ENCODE data around the gene KIAA0232. TPM values are rescaled to one million over a fixed set of nuclear protein-coding genes. Genes with fewer than 3 reads are reported as not detected.

KIAA0232 gene
- total and polyA plus RNA-seq, 4 donors, result 8.9 to 34.4 (median 18.5) TPM

DNA sequence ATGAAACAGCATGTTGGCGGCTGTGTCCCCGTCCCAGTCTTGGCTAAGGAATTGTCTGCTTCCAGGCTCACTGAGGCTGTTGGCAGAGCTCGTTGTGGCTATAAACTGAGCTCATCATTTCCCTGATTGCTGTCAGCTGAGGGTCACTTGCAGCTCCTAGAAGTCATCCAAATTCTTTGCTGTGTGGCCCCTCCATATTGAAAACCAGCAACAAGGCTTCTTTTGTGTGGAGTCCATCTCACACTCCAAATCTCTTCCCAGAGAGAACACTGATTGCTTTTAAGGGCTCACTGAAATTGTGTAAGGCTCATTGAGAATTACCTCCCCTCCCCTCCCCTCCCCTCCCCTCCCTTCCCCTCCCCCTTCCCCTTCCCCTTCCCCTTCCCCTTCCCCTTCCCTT is 150.4 kb downstream of the KIAA0232 start (continued):
- TF ChIP-seq, protein P1, sequence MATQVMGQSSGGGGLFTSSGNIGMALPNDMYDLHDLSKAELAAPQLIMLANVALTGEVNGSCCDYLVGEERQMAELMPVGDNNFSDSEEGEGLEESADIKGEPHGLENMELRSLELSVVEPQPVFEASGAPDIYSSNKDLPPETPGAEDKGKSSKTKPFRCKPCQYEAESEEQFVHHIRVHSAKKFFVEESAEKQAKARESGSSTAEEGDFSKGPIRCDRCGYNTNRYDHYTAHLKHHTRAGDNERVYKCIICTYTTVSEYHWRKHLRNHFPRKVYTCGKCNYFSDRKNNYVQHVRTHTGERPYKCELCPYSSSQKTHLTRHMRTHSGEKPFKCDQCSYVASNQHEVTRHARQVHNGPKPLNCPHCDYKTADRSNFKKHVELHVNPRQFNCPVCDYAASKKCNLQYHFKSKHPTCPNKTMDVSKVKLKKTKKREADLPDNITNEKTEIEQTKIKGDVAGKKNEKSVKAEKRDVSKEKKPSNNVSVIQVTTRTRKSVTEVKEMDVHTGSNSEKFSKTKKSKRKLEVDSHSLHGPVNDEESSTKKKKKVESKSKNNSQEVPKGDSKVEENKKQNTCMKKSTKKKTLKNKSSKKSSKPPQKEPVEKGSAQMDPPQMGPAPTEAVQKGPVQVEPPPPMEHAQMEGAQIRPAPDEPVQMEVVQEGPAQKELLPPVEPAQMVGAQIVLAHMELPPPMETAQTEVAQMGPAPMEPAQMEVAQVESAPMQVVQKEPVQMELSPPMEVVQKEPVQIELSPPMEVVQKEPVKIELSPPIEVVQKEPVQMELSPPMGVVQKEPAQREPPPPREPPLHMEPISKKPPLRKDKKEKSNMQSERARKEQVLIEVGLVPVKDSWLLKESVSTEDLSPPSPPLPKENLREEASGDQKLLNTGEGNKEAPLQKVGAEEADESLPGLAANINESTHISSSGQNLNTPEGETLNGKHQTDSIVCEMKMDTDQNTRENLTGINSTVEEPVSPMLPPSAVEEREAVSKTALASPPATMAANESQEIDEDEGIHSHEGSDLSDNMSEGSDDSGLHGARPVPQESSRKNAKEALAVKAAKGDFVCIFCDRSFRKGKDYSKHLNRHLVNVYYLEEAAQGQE (IDR thresholded peaks at IDR 0.05), result no peak
- no peak for TF ChIP-seq FOXA1 (IDR thresholded peaks at IDR 0.05)
- TF ChIP-seq, protein P2, sequence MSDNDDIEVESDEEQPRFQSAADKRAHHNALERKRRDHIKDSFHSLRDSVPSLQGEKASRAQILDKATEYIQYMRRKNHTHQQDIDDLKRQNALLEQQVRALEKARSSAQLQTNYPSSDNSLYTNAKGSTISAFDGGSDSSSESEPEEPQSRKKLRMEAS (IDR thresholded peaks at IDR 0.05), result no peak

Other genes starting within 250 kb of the KIAA0232 start
- gene MAN2B2, start 207.5 kb upstream of the KIAA0232 start, total RNA-seq, result 10 to 100 TPM; 15.2 to 29.7 TPM
- 10 to 100 TPM; 14.7 to 29.7 TPM for gene MAN2B2, start 207.5 kb upstream of the KIAA0232 start, polyA plus RNA-seq
- gene MRFAP1, start 142.0 kb upstream of the KIAA0232 start, total RNA-seq, result 10 to 100 TPM; 78.5 to 87.3 TPM
- gene MRFAP1, start 142.0 kb upstream of the KIAA0232 start, polyA plus RNA-seq, result 100 to 1,000 TPM; 121 to 176 TPM
- 1 to 10 TPM in 1 of 2 donors, under 1 TPM in 1; 0.42 to 3.1 TPM for gene S100P, start 88.8 kb upstream of the KIAA0232 start, total RNA-seq
- 1 to 10 TPM; 1.7 to 2.9 TPM for gene S100P, start 88.8 kb upstream of the KIAA0232 start, polyA plus RNA-seq
- gene MRFAP1L1, start 72.9 kb upstream of the KIAA0232 start, total RNA-seq, result 10 to 100 TPM; 30.2 to 41.8 TPM
- gene MRFAP1L1, start 72.9 kb upstream of the KIAA0232 start, polyA plus RNA-seq, result 10 to 100 TPM; 29.8 to 31.2 TPM
- gene BLOC1S4, start 66.6 kb upstream of the KIAA0232 start, total RNA-seq, result 1 to 10 TPM; 4.9 to 7.7 TPM
- 1 to 10 TPM; 5.0 to 5.8 TPM for gene BLOC1S4, start 66.6 kb upstream of the KIAA0232 start, polyA plus RNA-seq
- gene TBC1D14, start 127.1 kb downstream of the KIAA0232 start, total RNA-seq, result 10 to 100 TPM; 22.2 to 45.2 TPM
- 10 to 100 TPM; 10.0 to 23.2 TPM for gene TBC1D14, start 127.1 kb downstream of the KIAA0232 start, polyA plus RNA-seq